Melanocyte of skin (primary cell): Measurements from ENCODE around the gene SHOC1. TPM values are rescaled to one million over a fixed set of nuclear protein-coding genes. Genes with fewer than 3 reads are reported as not detected.

Source experiments
- small RNA-seq, 2 donors: library from RNA; depleted of rRNA; stranded (forward); fragments of <200 nt; gene quantifications; one replicate each; pipeline ENCODE3, GENCODE V24; 2012
- total RNA-seq, 2 donors: library from RNA; depleted of rRNA; stranded (reverse); fragments of >200 nt; gene quantifications; 2 replicates each; pipeline ENCODE4 v1.2.3, GENCODE V29; 2012

Gene SHOC1
- under 1 TPM; under 0.01 TPM for total RNA-seq

GRCh38 chr9:111794835-111795556 lies at the start of gene SHOC1:
SHOC1 (minus strand) TSS chr9:111794937; CDS start chr9:111791418, 3,519 bp downstream.

Small RNA genes lying within 50 kb of the gene (small RNA-seq; reads per million reads assigned to genes)
- 0 to 0.29 reads per million in 2 donors for gene RNU6-1013P

Other genes starting within 250 kb of the SHOC1 start
- gene PTGR1, start 195.3 kb downstream of the SHOC1 start, total RNA-seq: 10 to 100 TPM; 52.0 to 52.6 TPM
- gene DNAJC25, start 163.6 kb downstream of the SHOC1 start, total RNA-seq: 1 to 10 TPM; 6.2 to 9.0 TPM
- 10 to 100 TPM; 55.7 to 59.9 TPM for gene GNG10, start 133.3 kb downstream of the SHOC1 start, total RNA-seq
- 100 to 1,000 TPM; 247 to 394 TPM for gene UGCG, start 101.9 kb upstream of the SHOC1 start, total RNA-seq